GM21723 (cell line): ENCODE results near the gene IMPACT.
A peak's percentile ranks its signal among the peaks of the same experiment; 100 is the strongest.

ENCODE experiments used
- ATAC-seq: cut with Tn5 transposase; IDR thresholded peaks from one replicate; pipeline ENCODE4 v1.9.1; 2021; ENCODE audit warnings: mild to moderate bottlenecking, moderate library complexity; ENCODE audit not compliant: unreplicated experiment

Gene IMPACT

GRCh38 chr18:24474406-24474805 lies 47.9 kb downstream of the IMPACT start:
- no peak for ATAC-seq

DNA sequence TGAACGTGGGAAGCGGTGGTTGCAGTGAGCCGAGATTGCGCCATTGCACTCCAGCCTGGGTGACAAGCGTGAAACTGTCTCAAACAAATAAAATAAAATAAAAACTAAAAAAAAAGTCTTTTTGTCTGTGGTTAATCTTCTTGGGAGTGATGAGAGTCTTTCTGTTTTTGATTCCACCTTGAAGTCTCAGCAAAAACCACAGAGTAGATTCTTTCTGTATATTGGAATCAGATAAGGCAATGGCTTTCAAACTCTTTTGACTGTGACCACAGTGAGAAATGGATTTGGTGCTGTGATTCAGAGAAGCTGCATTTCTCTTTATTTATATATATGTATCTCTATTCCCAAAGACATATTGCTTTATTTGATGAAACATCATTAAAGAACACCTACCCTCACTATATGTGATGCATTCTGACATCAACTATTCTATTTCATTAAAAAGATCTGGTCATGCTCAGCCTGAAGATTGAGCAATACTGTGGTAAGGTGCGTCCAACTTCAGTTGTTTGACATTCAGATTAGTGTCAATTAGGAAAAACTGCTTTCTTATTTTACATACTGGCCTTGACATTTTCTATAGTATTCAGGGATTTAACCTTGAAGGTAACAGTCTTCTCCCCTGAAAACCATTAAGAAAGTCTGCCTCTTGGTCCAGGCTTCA lies 49.6 kb downstream of the IMPACT start:
- no peak for ATAC-seq

GRCh38 chr18:24479371-24479770 lies 52.9 kb downstream of the IMPACT start:
- no peak for ATAC-seq

DNA sequence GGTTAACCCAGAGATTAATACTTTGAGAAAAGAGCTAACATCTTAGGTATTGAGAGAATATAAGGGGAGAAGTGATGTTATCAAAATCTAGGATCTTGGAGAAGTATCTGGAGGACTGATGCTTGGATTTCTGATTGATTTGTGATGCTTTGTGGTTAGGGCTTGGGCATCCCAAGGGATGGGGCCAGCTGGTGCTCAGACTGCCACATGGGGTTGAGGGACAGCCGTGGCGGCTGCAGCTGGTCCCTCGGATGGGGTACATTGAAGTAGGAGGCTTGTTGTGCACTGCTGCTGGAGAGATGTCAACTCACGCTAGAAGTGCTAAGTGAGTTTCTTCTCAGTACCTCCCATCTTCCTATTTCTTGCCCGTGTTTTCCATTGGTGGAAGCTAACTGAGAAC lies 56.4 kb downstream of the IMPACT start:
- no peak for ATAC-seq

GRCh38 chr18:24485681-24486080 lies 59.2 kb downstream of the IMPACT start:
- ATAC-seq, result no peak

- no peak for ATAC-seq
These were observed 60.2 kb downstream of the IMPACT start for GRCh38 chr18:24486684-24487083.

DNA sequence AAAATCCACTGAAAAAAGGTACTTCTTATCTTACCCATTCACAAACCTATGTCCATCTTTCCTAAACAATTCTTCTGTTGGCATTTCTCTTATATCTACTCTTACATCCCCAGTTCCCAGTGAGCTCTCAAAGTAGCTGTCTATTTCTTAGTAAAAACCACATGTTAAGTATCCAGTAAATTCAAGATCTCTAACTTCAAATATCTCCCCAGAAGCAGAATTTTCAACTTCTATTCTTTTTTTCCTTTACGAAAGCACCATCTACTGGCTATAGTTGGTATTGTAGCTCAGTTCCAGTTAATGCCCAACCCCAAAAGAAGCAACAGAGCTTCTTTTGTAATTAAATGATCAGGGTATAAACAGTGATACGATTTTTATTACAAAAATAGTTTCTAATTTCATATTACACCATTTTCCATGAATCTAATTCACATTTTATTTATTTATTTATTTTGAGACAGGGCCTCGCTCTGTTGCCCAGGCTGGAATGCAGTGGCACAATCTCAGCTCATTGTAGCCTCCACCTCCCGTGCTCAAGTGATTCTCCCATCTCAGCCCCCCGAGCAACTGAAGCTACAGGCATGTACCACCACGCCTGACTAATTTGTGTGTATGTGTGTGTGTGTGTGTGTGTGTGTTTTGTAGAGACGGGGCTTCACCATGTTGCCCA lies 62.5 kb downstream of the IMPACT start:
- ATAC-seq, result no peak

GRCh38 chr18:24490539-24490938 lies 64.1 kb downstream of the IMPACT start:
- no peak for ATAC-seq

DNA sequence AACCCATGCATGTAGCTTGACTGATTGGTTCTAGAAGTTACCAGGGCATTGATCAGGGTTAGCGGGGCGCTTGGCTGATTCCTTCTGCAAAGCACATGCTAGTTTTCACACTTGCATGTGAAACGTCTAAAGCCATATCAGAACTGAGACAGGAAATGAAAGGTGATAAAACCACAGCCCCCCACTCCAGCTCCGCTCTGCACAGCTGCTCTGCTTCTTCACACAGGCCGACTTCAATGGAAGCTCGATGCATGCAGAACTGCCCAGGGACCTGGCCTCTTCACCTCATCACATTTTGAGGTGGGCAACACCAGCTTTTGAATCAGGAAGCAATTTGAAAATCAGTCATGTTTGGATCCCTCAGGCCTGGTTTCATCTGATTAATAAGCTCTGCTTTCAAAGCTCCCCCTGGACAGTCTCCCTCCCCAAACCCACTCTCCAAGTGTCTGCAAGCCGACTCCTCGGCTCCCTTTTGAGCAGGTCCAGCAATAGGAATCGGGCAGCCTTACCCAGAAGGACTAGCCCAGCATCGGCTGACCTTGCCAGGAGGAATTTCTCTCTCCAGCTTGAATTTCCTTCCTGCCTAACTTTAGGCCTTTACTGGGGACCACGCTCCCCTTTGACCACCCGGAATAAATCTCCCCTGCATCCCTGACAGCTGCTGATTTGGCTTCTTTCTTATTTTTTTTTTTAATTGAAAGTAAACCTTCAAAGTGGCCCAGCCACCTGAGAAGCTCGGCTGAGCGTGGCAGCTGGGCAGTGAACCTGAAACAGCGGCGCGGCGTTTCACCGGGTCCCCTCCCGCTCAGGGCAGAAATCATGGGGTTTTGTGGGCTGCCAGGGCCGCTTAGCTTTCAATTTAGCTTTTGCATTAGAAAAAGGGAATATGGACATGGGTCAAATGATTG lies 65.7 kb downstream of the IMPACT start:
- peak; percentile 75 for ATAC-seq

DNA sequence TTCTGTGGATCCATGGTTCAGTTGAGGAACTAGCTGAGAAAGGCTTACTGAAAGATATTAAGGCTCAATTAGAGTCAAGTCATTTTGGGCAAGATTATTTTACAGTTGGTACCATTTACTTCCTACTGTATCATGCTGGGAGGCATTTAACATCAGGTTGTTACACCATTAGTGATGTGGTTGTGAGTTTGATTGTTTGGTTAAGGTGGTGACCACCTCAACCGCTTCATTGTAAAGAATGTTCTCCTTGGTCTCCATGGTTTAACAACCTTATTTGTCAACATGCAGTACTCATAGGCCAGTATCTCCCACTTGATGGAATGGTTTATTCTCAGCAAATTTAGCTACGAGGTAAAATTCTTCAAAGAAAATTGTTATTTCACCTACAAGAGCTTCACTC lies 68.1 kb downstream of the IMPACT start:
- no peak for ATAC-seq

DNA sequence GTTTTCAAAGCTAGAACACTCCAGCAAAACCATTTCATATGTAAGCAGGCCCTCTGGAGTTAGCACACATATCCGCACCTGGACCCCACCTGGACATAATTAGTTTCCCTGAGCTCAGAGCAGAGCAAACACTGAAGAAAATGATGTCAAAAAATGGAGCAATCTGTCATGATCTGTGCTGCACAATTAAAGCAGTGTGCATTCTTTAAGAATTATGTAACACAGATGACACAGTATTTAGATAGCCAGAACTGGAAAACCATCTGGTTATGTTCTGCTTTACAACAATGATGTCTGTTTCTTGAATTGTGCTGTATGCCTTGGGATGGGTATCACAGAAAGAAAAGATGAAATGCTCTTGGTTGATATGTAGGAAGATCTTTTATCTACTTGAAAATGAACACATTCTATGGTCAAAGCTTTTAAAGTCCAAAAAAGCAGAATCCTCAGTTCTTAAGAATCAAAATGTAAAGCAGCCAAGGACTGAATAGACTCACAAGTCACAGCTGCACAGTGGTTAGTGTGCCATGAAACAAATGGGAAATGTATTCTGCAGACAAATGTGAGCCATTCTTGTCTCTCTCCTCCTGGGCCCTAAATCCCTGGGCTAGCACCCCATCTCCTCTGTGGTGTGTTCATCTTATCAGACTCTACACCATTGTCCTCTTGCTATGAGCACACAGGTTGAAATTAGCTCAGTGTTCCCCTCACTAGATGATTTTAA lies 70.7 kb downstream of the IMPACT start:
- no peak for ATAC-seq

GRCh38 chr18:24499814-24500213 lies 73.3 kb downstream of the IMPACT start:
- no peak for ATAC-seq

GRCh38 chr18:24500217-24500616 lies 73.7 kb downstream of the IMPACT start:
- no peak for ATAC-seq

- ATAC-seq, result no peak
These were observed 74.3 kb downstream of the IMPACT start for GRCh38 chr18:24500766-24501165.

GRCh38 chr18:24502667-24503523 lies 76.4 kb downstream of the IMPACT start:
- no peak for ATAC-seq
